ENCODE results near the gene LCP2.
"Not testable (repeated sequence)": the region's sequence is repeated elsewhere in the genome, so short reads cannot be mapped to it uniquely, and the experiment has no call there.

Gene LCP2

DNA sequence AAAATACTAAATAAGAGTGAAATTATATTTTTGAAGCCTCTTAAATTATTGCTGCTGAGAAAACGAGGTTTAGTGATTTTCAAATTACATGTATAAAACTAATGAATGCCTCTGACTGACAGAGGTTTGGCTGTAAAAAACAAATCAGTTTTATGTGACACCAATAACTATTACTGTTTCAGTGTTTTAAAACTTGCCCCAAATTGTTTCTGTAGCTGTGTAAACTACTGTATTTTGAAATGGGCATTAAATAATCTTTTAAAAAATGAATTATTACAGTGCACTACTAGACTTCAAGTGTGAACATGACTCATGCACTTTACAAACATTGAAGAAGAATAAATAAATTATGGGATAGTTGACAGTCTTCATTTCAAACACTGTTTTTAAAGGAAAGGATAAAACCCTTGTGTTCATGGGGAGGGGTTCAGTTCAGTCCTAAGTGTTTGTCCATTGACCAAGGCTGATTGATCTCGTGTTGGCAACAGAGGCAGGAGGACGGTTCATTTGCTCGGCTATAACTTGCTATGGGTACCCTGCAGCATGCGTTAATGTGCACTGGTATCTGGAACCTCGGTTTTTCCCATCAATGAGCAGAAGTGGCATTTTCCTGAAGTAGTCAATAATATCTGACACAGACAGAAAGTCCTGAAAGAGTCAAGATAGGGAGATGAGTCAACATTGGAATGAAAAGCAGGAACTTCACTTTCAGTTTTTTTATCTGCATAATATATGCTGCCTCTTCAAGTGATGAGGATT is 49.2 kb downstream of the LCP2 start:
- no peak for DNase-seq (ENCODE audit: low spot score)

DNA sequence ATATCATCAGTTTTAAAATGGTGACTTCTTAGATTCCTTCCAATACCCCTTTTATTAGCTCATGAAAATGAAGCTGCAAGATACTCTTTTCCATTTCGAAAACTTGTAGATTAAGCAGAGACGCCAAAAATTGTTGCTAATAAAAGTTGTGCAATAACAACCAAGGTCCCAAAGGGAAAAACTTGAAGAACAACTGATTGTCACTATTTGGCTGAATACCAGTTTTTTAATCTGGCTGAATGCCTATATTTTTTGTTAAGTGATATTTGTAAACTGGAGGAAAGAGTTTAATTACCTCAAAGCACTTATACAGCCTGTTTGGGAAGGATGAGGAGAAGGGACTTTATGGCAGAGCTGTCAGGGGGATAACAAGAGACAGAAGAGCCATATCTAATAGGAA is 50.2 kb downstream of the LCP2 start:
- no peak for DNase-seq (ENCODE audit: low spot score)

DNA sequence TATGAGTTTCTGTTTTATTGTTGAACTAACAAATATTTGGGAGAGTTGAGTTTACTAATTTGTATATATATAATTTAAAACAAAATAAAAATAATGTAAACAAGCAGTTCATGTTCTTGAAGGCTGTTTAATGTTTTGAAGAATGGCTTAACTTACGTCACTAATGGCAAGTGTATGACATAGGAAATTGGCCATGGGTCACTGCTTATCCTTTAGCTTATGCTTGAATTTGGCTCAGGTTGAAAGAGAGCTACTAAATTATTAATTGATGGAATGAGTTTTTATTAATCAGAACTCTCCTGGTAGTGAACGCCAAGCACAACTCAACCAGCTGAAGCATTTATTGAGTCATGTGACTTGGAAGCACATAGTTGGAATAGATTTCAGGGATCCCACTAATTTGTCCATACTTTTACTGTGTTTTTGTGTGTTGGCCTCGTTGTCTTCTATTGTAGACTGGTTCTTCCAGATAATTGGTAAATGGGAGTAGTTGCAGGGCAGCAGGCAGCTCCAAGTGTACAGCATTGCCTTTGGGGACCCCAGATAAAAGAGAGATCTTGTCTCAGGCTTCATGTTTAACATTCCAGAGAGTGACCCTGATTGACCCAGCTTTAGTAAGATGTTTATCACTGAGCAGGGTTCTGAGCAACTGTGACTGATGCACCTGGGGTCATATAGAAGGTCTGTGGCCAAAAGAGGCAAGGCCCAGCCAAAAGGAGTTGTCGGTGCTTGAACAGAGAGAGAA is 51.3 kb downstream of the LCP2 start:
- no peak for DNase-seq (ENCODE audit: low spot score)

GRCh38 chr5:170245436-170245835 is 52.1 kb downstream of the LCP2 start:
- DNase-seq (ENCODE audit: low spot score), result not testable (repeated sequence)

- DNase-seq (ENCODE audit: low spot score), result no peak
Measured at GRCh38 chr5:170238456-170239196, 59.0 kb downstream of the LCP2 start.

- DNase-seq (ENCODE audit: low spot score), result no peak
Measured at GRCh38 chr5:170235876-170236864, 61.4 kb downstream of the LCP2 start.

GRCh38 chr5:170233358-170233892 is 64.2 kb downstream of the LCP2 start:
- DNase-seq (ENCODE audit: low spot score), result no peak

GRCh38 chr5:170232786-170233185 is 64.8 kb downstream of the LCP2 start, which contains the start of gene C5orf58:
C5orf58 (plus strand) TSS chr5:170232985; CDS start chr5:170234977, 1,992 bp downstream.
- no peak for DNase-seq (ENCODE audit: low spot score)

DNA sequence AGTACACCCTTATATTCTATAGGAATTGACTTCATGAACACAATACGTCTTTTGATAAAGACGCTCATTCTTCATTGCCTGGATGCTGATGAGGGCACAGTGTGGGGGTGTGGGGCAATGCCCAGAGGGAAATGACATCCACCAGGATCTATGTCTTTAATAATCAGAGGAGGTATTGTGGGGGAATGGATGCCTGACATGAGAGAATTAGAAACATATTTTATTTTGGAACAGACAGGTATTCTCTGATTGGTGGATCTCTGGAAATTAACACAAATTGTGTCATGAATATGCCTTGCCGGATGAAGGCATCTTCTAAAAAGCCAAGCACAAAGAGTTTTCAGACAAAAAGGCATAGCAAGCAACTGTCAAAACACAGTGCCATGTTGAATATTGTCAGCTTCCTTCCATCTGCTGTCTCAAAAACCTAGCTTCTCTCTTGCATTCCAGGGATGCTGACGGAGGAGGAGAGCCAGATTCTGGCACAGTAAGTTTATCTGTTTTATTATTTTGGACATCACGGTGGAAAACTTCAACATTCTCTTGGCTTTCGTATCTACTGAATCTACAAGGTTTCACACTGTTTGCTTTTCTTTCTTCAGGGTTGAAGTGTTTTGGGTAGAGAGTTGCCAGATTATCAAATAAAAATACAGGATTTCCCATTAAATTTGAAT is 68.7 kb downstream of the LCP2 start:
- DNase-seq (ENCODE audit: low spot score), result no peak

DNA sequence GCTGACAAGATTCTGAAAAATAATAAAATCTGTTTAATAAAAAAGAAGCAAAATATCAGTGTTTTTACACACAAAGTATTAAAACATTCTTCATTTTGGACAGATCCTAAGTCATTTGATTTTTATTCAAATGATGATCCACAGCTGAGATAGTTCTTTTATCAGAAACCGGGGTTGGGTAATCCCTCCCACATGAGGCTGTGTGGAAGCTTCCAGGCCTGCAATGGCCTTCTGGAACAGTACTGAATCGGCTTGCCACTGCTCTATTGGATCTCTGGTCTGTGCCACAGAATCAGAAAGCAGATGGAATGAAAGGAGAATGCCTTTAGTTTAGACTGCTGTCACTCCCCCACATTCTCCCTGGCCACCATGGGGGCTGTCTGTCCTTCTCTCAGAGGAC is 70.9 kb downstream of the LCP2 start:
- DNase-seq (ENCODE audit: low spot score), result no peak

DNA sequence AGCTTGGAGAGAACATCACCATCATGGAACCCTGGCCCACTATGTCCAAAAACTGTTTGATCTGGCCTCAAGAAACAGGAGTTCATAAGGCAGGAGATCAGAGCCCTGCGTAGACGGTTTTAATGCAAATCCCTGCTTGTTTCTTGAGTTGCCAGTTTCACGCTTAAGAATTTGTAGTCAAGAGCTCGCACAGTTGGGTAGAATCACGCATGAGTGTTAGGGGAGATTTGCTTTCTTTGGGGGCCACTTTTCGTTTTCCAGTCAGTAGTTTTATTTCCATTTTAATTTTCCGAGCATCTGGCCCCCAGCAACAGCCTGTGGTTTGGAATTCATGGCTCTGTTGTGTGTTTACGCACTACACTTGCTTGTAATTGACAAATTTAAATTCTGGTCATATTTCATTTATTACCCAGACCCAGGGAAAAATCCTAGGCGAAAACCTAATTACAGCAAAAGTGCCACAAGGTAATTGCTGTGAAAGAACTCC is 71.4 kb downstream of the LCP2 start:
- DNase-seq (ENCODE audit: low spot score), result no peak

- DNase-seq (ENCODE audit: low spot score), result peak; percentile 44
Measured at GRCh38 chr5:170225326-170226128, 72.0 kb downstream of the LCP2 start.

DNA sequence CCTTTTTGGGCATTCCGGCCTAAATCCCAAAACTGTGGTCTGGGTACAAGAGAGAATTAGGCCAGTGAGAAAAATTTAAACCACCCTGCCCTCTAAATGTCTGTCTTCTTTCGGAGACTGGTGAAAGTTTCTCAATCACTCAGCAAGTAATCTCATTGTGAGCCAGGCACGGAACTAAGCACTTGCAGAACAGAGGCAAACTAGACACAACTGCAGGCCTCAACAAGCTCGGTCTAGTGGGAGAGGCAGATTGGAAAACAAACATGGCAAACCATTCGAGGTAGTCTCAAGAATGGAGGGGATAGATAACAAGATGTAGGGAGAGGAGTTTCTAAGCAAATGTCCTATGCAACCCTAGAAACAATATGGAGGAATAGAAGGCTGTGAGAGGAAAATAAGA is 73.7 kb downstream of the LCP2 start:
- DNase-seq (ENCODE audit: low spot score), result no peak

GRCh38 chr5:170223360-170223759 is 74.2 kb downstream of the LCP2 start:
- DNase-seq (ENCODE audit: low spot score), result no peak

- DNase-seq (ENCODE audit: low spot score), result no peak
Measured at GRCh38 chr5:170221327-170221741, 76.2 kb downstream of the LCP2 start.

GRCh38 chr5:170220191-170220590 is 77.4 kb downstream of the LCP2 start:
- no peak for DNase-seq (ENCODE audit: low spot score)

GRCh38 chr5:170219615-170220014 is 78.0 kb downstream of the LCP2 start:
- peak; percentile 71 for DNase-seq (ENCODE audit: low spot score)

DNA sequence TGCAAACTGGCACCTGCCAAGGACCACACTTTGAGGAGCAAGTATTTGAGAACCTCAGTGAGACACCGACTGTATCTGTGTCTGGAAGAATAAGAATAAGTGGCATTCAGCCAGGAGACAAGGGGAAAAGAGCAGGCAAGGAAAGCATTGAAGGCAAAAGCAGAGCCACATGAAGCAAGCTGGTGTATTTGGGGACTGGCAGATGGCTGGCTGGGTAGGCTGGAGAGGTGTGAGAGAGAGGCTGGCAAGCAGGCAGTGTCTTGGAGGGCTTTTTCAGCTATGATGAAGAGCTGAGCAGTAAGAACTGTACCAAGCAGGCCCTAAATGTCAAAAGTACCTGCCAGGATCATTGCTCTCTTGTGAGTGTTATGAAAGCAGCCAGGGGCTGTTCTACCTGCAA is 78.9 kb downstream of the LCP2 start:
- no peak for DNase-seq (ENCODE audit: low spot score)

DNA sequence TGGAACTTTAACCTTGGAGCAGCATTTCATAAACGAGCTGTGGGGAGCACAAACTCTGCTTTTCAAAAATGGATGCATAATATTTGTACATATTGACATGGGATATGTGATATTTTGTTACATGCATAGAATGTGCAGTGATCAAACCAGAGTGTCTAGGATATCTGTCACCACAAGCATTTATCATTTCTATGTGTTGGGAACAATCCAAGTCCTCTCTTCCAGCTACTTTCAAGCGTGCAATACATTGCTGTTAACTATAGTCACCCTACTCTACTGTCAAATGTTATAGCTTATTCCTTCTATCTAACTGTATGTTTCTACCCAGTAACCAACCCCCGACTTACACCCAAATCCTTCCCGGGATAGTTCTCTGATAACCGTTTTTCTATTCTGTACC is 79.7 kb downstream of the LCP2 start:
- DNase-seq (ENCODE audit: low spot score), result no peak
